GM08714 (cell line): ENCODE data around the gene ARPC2.

Experiments
- H3K4me3 ChIP-seq: fragments of 200-500 bp; sonication (Bioruptor generic); 2 replicates; pipeline ENCODE4 v1.5.1; 2014; ENCODE audit warnings: mild to moderate bottlenecking, low read length, inconsistent platforms
- ZNF274 ChIP-seq: IDR thresholded peaks from 2 replicates; pipeline ENCODE4 v1.6.1; 2012; ENCODE audit warnings: mild to moderate bottlenecking, low read depth, low read length

Gene ARPC2

GRCh38 chr2:218277921-218278320 lies 60.9 kb downstream of the ARPC2 start:
- no peak overlapping the region for H3K4me3 ChIP-seq
- no peak for TF ChIP-seq ZNF274

GRCh38 chr2:218278531-218279360 lies 61.8 kb downstream of the ARPC2 start:
- no peak overlapping the region for H3K4me3 ChIP-seq
- no peak for TF ChIP-seq ZNF274

GRCh38 chr2:218280260-218280870 lies 63.4 kb downstream of the ARPC2 start:
- no peak for TF ChIP-seq ZNF274
- no peak overlapping the region for H3K4me3 ChIP-seq

GRCh38 chr2:218281449-218281848 lies 64.5 kb downstream of the ARPC2 start:
- TF ChIP-seq ZNF274: no peak
- H3K4me3 ChIP-seq: no peak overlapping the region

GRCh38 chr2:218282173-218282991 lies 65.4 kb downstream of the ARPC2 start:
- TF ChIP-seq ZNF274: no peak
- H3K4me3 ChIP-seq: no peak overlapping the region

GRCh38 chr2:218284106-218284811 lies 67.3 kb downstream of the ARPC2 start:
- TF ChIP-seq ZNF274: no peak

GRCh38 chr2:218285604-218286003 lies 68.6 kb downstream of the ARPC2 start:
- no peak overlapping the region; the same call in 1 of the 2 replicates for H3K4me3 ChIP-seq
- no peak for TF ChIP-seq ZNF274

More at GRCh38 chr2:218284106-218284811, 67.3 kb downstream of the ARPC2 start:
- no peak overlapping the region for H3K4me3 ChIP-seq

GRCh38 chr2:218286570-218287459 lies 69.8 kb downstream of the ARPC2 start:
- TF ChIP-seq ZNF274: no peak
- H3K4me3 ChIP-seq: peak overlapping the region; percentile 43; the same call in 1 of the 2 replicates

GRCh38 chr2:218289639-218290315 lies 72.8 kb downstream of the ARPC2 start:
- no peak overlapping the region for H3K4me3 ChIP-seq
- TF ChIP-seq ZNF274: no peak

- peak overlapping the region; percentile 70; the same call in 1 of the 2 replicates for H3K4me3 ChIP-seq
- TF ChIP-seq ZNF274: no peak
Measured at GRCh38 chr2:218290316-218291261, 73.6 kb downstream of the ARPC2 start.

- peak overlapping the region; percentile 70; the same call in 1 of the 2 replicates for H3K4me3 ChIP-seq
- TF ChIP-seq ZNF274: no peak
Measured at GRCh38 chr2:218291318-218292047, 74.5 kb downstream of the ARPC2 start.
